ENCODE results near the gene CMTR1.
"Not testable (repeated sequence)": the region's sequence is repeated elsewhere in the genome, so short reads cannot be mapped to it uniquely, and the experiment has no call there.

DNA sequence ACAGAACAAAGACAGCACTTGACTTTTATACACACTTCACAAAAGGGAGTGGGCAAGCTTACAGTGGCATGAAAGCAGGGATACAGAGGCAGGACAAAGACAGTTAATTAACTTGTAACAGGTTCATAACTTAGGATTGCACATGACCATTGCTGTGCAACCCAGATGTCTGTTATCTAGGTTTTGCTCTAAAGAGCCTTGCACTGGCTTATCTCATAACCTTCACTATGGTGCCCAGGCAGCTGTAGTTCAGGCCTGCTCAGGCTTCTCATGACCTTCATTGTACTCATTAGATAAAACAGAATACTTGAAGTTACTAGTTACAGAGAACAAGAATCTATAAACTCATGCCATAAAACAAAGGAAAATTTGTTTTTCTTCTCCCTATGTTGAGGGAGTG, 31.4 kb upstream of the CMTR1 start:
- TF ChIP-seq, protein P1, sequence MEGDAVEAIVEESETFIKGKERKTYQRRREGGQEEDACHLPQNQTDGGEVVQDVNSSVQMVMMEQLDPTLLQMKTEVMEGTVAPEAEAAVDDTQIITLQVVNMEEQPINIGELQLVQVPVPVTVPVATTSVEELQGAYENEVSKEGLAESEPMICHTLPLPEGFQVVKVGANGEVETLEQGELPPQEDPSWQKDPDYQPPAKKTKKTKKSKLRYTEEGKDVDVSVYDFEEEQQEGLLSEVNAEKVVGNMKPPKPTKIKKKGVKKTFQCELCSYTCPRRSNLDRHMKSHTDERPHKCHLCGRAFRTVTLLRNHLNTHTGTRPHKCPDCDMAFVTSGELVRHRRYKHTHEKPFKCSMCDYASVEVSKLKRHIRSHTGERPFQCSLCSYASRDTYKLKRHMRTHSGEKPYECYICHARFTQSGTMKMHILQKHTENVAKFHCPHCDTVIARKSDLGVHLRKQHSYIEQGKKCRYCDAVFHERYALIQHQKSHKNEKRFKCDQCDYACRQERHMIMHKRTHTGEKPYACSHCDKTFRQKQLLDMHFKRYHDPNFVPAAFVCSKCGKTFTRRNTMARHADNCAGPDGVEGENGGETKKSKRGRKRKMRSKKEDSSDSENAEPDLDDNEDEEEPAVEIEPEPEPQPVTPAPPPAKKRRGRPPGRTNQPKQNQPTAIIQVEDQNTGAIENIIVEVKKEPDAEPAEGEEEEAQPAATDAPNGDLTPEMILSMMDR (conservative IDR thresholded peaks at IDR 0.05; ENCODE audit: low read depth, low read length), result not testable (repeated sequence)
- TF ChIP-seq EZH2 (IDR thresholded peaks at IDR 0.05; ENCODE audit: low read length, unreplicated experiment); EZH2phosphoT487 (IDR thresholded peaks at IDR 0.05; ENCODE audit: borderline replicate concordance, low read length): not testable (repeated sequence)

All from PC-3 (cell line).